HepG2 (cell line): ENCODE data around the gene ODAD4. TPM values are rescaled to one million over a fixed set of nuclear protein-coding genes. Genes with fewer than 3 reads are reported as not detected.

Experiments
- ARID5B ChIP-seq: IDR thresholded peaks from 2 replicates; pipeline ENCODE4 v1.4.0; 2020; ENCODE audit warnings: mild to moderate bottlenecking, missing genetic modification reagents
- CBFB ChIP-seq: sonication (generic); formaldehyde crosslinking; IDR thresholded peaks from 2 replicates; pipeline ENCODE4 v1.4.0; 2020; ENCODE audit warnings: missing genetic modification reagents
- CCAR2 ChIP-seq: fragments of 200-400 bp; formaldehyde crosslinking; optimal IDR thresholded peaks from 2 replicates; pipeline ENCODE3; 2018; ENCODE audit warnings: low read depth, mild to moderate bottlenecking, low read length, moderate library complexity
- CEBPG ChIP-seq: IDR thresholded peaks from 2 replicates; pipeline ENCODE4 v1.6.1; 2016
- FOXP1 ChIP-seq, 2 experiments: fragments of 450-650 bp in 1 of 2; IDR thresholded peaks; 2 replicates each; pipeline ENCODE4 v1.6.1; 2017 to 2018; ENCODE audit warnings: antibody characterized with exemption in 1 of 2
- GABPA ChIP-seq, 2 experiments: IDR thresholded peaks; 2 replicates each; pipeline ENCODE4 v1.6.1; 2011 to 2016; ENCODE audit warnings: low read depth in 2 of 2, low read length in 1 of 2, missing biosample characterization in 1 of 2, missing genetic modification characterization in 1 of 2
- HDAC1 ChIP-seq: sonication (generic); formaldehyde crosslinking; IDR thresholded peaks from 2 replicates; pipeline ENCODE4 v1.5.1; 2020; ENCODE audit warnings: mild to moderate bottlenecking, missing genetic modification reagents
- MXI1 ChIP-seq: IDR thresholded peaks from 3 replicates; pipeline ENCODE4 v1.6.1; 2012; ENCODE audit warnings: low read depth, low read length, inconsistent platforms, borderline replicate concordance
- NCOA2 ChIP-seq: sonication (generic); formaldehyde crosslinking; IDR thresholded peaks from 2 replicates; pipeline ENCODE4 v1.8.0; 2022; ENCODE audit warnings: inconsistent platforms
- NR0B2 ChIP-seq: sonication (generic); formaldehyde crosslinking; IDR thresholded peaks from 2 replicates; pipeline ENCODE4 v1.4.0; 2020; ENCODE audit warnings: mild to moderate bottlenecking, missing genetic modification reagents
- RERE ChIP-seq: IDR thresholded peaks from 2 replicates; pipeline ENCODE4 v1.6.1; 2016; ENCODE audit warnings: low read depth, missing genetic modification reagents, missing compliant biosample characterization
- SALL1 ChIP-seq: sonication (generic); formaldehyde crosslinking; IDR thresholded peaks from 2 replicates; pipeline ENCODE4 v1.8.0; 2022; ENCODE audit warnings: mild to moderate bottlenecking, missing genetic modification reagents
- SP140L ChIP-seq: sonication (generic); formaldehyde crosslinking; IDR thresholded peaks from 2 replicates; pipeline ENCODE4 v1.4.0; 2020; ENCODE audit warnings: missing genetic modification reagents, borderline replicate concordance
- XRCC5 ChIP-seq: fragments of 200-400 bp; formaldehyde crosslinking; optimal IDR thresholded peaks from 2 replicates; pipeline ENCODE3; 2017; ENCODE audit warnings: mild to moderate bottlenecking, low read length
- ZNF121 ChIP-seq: sonication (generic); formaldehyde crosslinking; IDR thresholded peaks from 2 replicates; pipeline ENCODE4 v1.5.0; 2020; ENCODE audit warnings: mild to moderate bottlenecking, missing genetic modification reagents
- ZNF234 ChIP-seq: sonication (generic); formaldehyde crosslinking; conservative IDR thresholded peaks from 2 replicates; pipeline ENCODE4 v1.5.1; 2020; ENCODE audit warnings: mild to moderate bottlenecking, missing genetic modification reagents
- polyA plus RNA-seq, 8 experiments: library from polyadenylated mRNA; depleted of rRNA in 3 of 8; stranded (reverse) in 7 of 8; unstranded in 1 of 8; fragments of >200 nt; fragmentation: Illumina TruSeq in 4 of 8; extraction: Trizol in 4 of 8; gene quantifications; 2 replicates each; pipeline versions ENCODE4 v1.2.1 to v1.2.3, GENCODE V29; 2011 to 2016; ENCODE audit warnings: low read depth in 4 of 8, missing spikeins in 1 of 8, mixed read lengths in 1 of 8; ENCODE audit not compliant: insufficient read depth in 1 of 8
- total RNA-seq, 5 experiments: library from RNA; depleted of rRNA; stranded (reverse); fragments of >200 nt; fragmentation: Illumina TruSeq; extraction: Trizol; gene quantifications; 2 replicates each; pipeline ENCODE4 v1.2.3, GENCODE V29; 2016; ENCODE audit warnings: low read depth in 1 of 5
- TF ChIP-seq, protein P1 (sequence below): sonication (generic); formaldehyde crosslinking; IDR thresholded peaks from 2 replicates; pipeline ENCODE4 v1.4.0; 2020; ENCODE audit warnings: missing genetic modification reagents

Gene ODAD4
- total and polyA plus RNA-seq, 2 of the 13 experiments (the other 11 are each of a cell fraction or from before 2014, with no cell fraction given): 0.48 to 0.53 TPM

DNA sequence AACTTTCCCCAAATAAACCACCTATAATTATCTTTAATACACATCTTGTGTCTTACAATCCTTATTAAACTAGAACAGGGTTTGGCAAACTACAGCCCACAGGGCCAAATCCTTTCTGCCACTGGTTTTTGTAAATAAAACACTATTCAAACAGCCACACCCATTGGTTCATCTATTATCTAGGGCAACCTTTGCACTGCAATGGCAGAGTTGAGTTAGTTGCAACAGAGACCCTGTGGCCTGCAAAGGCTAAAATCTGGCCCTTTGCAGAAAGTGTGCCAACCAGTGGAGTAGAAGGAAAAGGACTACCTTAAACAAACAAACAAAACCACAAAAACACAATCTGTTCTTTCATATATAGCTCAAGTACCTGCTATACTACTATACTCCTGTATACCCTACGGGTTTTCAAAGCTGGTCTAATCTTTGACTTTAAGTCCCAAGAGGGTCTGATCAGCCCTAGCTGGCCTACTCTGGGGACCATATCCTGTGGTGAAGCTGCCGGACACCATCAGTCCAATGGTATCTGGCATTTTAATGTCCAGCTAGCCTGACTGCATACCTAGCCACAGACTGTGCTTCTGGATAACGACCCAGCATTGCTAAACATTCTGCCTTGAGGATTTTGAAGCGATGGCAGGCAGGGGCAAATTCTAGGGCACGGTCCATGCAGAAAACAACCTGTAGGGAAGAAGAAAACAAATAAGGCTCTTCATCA, 59.4 kb downstream of the ODAD4 start (continued):
- TF ChIP-seq ARID5B (CRISPR knock-in tag) (peak; percentile 87), CBFB (CRISPR knock-in tag) (0 out of 2 replicates have a peak, but pooled peaks have one; percentile 30), CEBPG (CRISPR knock-in tag) (peak; percentile 91), CCAR2 (peak; percentile 74), XRCC5 (peak; percentile 64), HDAC1 (CRISPR knock-in tag) (peak; percentile 76; the same call in 1 of the 2 replicates), ZNF121 (CRISPR knock-in tag) (no peak), GABPA (IDR thresholded peaks at IDR 0.05; ENCODE audit: low read depth, low read length) (no peak), GABPA (CRISPR knock-in tag; IDR thresholded peaks at IDR 0.05; ENCODE audit: low read depth) (peak; percentile 25; the same call in 1 of the 2 replicates), NCOA2 (CRISPR knock-in tag) (peak; percentile 61), NR0B2 (CRISPR knock-in tag) (no peak), MXI1 (peak; percentile 10; the same call in 1 of the 3 replicates), SALL1 (CRISPR knock-in tag) (peak; percentile 63; the same call in 1 of the 2 replicates), ZNF234 (CRISPR knock-in tag) (no peak), SP140L (0 out of 2 replicates have a peak, but pooled peaks have one; percentile 37), RERE (CRISPR knock-in tag) (peak; percentile 40; the same call in 1 of the 2 replicates), FOXP1 (IDR thresholded peaks at IDR 0.05) (no peak), FOXP1 (CRISPR knock-in tag; IDR thresholded peaks at IDR 0.05) (peak; percentile 66)
- TF ChIP-seq, protein P1, sequence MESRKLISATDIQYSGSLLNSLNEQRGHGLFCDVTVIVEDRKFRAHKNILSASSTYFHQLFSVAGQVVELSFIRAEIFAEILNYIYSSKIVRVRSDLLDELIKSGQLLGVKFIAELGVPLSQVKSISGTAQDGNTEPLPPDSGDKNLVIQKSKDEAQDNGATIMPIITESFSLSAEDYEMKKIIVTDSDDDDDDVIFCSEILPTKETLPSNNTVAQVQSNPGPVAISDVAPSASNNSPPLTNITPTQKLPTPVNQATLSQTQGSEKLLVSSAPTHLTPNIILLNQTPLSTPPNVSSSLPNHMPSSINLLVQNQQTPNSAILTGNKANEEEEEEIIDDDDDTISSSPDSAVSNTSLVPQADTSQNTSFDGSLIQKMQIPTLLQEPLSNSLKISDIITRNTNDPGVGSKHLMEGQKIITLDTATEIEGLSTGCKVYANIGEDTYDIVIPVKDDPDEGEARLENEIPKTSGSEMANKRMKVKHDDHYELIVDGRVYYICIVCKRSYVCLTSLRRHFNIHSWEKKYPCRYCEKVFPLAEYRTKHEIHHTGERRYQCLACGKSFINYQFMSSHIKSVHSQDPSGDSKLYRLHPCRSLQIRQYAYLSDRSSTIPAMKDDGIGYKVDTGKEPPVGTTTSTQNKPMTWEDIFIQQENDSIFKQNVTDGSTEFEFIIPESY (CRISPR knock-in tag): peak; percentile 55
